Measurements from ENCODE around the gene CAPN13. TPM values are rescaled to one million over a fixed set of nuclear protein-coding genes. Genes with fewer than 3 reads are reported as not detected.

Gene CAPN13
- total and polyA plus RNA-seq, 2 experiments from 2014 or later, result 0.50 to 0.94 TPM

DNA sequence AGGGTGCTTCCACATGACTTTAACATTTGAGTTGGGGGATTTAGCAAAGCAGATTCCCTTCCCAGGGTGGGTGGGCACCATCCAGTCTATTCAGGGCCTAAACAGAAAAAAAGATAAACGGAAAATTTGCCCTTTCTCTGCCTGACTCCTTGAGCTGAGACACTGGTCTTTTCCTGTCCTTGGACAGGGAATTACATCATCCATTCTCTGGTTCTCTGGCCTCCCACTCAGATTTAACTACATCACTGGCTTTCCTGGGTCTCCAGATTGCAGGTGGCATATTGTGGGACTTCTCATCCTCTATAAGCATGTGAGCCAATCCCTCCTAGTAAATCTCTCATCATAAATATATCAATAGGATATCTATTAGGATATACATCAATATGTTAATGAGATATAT lies 25.8 kb downstream of the CAPN13 start (continued):
- TF ChIP-seq, protein P1, sequence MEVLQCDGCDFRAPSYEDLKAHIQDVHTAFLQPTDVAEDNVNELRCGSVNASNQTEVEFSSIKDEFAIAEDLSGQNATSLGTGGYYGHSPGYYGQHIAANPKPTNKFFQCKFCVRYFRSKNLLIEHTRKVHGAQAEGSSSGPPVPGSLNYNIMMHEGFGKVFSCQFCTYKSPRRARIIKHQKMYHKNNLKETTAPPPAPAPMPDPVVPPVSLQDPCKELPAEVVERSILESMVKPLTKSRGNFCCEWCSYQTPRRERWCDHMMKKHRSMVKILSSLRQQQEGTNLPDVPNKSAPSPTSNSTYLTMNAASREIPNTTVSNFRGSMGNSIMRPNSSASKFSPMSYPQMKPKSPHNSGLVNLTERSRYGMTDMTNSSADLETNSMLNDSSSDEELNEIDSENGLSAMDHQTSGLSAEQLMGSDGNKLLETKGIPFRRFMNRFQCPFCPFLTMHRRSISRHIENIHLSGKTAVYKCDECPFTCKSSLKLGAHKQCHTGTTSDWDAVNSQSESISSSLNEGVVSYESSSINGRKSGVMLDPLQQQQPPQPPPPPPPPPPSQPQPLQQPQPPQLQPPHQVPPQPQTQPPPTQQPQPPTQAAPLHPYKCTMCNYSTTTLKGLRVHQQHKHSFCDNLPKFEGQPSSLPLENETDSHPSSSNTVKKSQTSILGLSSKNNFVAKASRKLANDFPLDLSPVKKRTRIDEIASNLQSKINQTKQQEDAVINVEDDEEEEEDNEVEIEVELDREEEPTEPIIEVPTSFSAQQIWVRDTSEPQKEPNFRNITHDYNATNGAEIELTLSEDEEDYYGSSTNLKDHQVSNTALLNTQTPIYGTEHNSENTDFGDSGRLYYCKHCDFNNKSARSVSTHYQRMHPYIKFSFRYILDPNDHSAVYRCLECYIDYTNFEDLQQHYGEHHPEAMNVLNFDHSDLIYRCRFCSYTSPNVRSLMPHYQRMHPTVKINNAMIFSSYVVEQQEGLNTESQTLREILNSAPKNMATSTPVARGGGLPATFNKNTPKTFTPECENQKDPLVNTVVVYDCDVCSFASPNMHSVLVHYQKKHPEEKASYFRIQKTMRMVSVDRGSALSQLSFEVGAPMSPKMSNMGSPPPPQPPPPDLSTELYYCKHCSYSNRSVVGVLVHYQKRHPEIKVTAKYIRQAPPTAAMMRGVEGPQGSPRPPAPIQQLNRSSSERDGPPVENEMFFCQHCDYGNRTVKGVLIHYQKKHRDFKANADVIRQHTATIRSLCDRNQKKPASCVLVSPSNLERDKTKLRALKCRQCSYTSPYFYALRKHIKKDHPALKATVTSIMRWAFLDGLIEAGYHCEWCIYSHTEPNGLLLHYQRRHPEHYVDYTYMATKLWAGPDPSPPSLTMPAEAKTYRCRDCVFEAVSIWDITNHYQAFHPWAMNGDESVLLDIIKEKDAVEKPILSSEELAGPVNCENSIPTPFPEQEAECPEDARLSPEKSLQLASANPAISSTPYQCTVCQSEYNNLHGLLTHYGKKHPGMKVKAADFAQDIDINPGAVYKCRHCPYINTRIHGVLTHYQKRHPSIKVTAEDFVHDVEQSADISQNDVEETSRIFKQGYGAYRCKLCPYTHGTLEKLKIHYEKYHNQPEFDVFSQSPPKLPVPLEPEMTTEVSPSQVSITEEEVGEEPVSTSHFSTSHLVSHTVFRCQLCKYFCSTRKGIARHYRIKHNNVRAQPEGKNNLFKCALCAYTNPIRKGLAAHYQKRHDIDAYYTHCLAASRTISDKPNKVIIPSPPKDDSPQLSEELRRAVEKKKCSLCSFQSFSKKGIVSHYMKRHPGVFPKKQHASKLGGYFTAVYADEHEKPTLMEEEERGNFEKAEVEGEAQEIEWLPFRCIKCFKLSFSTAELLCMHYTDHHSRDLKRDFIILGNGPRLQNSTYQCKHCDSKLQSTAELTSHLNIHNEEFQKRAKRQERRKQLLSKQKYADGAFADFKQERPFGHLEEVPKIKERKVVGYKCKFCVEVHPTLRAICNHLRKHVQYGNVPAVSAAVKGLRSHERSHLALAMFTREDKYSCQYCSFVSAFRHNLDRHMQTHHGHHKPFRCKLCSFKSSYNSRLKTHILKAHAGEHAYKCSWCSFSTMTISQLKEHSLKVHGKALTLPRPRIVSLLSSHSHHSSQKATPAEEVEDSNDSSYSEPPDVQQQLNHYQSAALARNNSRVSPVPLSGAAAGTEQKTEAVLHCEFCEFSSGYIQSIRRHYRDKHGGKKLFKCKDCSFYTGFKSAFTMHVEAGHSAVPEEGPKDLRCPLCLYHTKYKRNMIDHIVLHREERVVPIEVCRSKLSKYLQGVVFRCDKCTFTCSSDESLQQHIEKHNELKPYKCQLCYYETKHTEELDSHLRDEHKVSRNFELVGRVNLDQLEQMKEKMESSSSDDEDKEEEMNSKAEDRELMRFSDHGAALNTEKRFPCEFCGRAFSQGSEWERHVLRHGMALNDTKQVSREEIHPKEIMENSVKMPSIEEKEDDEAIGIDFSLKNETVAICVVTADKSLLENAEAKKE (CRISPR knock-in tag; IDR thresholded peaks at IDR 0.05), result no peak
- no peak for TF ChIP-seq ZNF114 (CRISPR knock-in tag; IDR thresholded peaks at IDR 0.05)
- TF ChIP-seq NANOG (IDR thresholded peaks at IDR 0.05; ENCODE audit: borderline replicate concordance), result no peak
- TF ChIP-seq POLR2AphosphoS5 (IDR thresholded peaks at IDR 0.05; ENCODE audit: low read depth), result no peak
- TF ChIP-seq STAT1 (IDR thresholded peaks at IDR 0.05; ENCODE audit: unreplicated experiment), result no peak

DNA sequence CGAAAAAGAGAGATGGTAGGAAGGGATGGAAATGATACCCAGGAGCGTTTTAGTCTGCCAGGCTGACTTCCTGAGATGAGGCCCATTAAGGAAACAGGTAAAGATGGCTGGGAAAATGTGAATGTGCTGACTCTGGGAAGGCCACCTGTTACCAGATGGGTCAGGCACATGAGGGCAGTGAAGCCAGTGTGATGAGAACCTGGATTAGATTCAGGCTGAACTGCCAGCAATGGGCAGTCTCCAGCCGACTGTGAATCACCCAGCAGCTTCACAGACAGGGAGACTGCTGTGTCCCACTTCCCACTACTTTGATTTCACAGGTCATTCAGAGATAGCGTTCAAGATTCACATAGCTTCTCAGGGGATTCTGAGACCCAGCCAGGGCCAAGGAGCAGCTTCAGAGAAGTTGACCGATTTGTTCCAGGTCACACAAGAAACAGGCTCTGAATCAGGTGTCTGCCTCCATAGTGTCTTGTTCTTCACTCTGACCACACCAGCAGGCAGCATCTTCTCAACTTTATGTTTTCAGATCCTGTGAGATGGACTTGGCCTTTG lies 26.4 kb downstream of the CAPN13 start:
- no peaks in the 10 kb centered on the region for H3K9me3 Mint-ChIP-seq
- Histone ChIP-seq H3K4me1 (ENCODE audit: insufficient read depth) (no peaks in the 10 kb centered on the region), H3K4me3 (no peak overlapping the region), H3K27me3 (ENCODE audit: insufficient read depth) (no peaks in the 10 kb centered on the region), H4K20me1 (replicated peaks; ENCODE audit: insufficient read depth) (no peaks in the 10 kb centered on the region), H3K27ac (ENCODE audit: low read depth) (no peak overlapping the region), H3K79me2 (replicated peaks; ENCODE audit: insufficient read depth) (no peaks in the 10 kb centered on the region), H3K4me2 (no peak overlapping the region), H2AFZ (no peak overlapping the region), H3F3A (replicated peaks; ENCODE audit: low read depth) (no peaks in the 10 kb centered on the region), H3K36me3 (ENCODE audit: insufficient read depth) (no peaks in the 10 kb centered on the region), H3K9me2 (ENCODE audit: insufficient read depth) (peaks cover 7% of the 10 kb centered on the region; the same call in 1 of the 2 replicates)
- DNase-seq (ENCODE audit: low spot score) (no peak), ATAC-seq (no peak)
- H3K27me3 Mint-ChIP-seq (ENCODE audit: insufficient read depth, low read depth, poor library complexity), result no peaks in the 10 kb centered on the region
- H3K4me1 Mint-ChIP-seq, result peaks cover under 1% of the 10 kb centered on the region; the same call in 1 of the 3 replicates
- H3K27ac Mint-ChIP-seq, result no peak overlapping the region
- H3K4me3 Mint-ChIP-seq, result no peak overlapping the region
- no peaks in the 10 kb centered on the region; the same call in 2 of the 3 replicates for H3K36me3 Mint-ChIP-seq (ENCODE audit: low read depth)
- no peak for TF ChIP-seq ETS1 (IDR thresholded peaks at IDR 0.05)
- TF ChIP-seq EZH2phosphoT487 (IDR thresholded peaks at IDR 0.05; ENCODE audit: unreplicated experiment), result no peak
- TF ChIP-seq, protein P1 (CRISPR knock-in tag; IDR thresholded peaks at IDR 0.05), result no peak
- TF ChIP-seq EZH2 (IDR thresholded peaks at IDR 0.05; ENCODE audit: low read depth, unreplicated experiment), result no peak
- no peak for TF ChIP-seq ZNF331 (CRISPR knock-in tag; IDR thresholded peaks at IDR 0.05; ENCODE audit: low read depth)
